GM18858 (cell line): ENCODE results near the gene CADM4.
"Not testable (repeated sequence)": the region's sequence is repeated elsewhere in the genome, so short reads cannot be mapped to it uniquely, and the experiment has no call there.

Source experiments
- ATAC-seq: cut with Tn5 transposase; IDR thresholded peaks from one replicate; pipeline ENCODE4 v1.9.1; 2021; ENCODE audit not compliant: unreplicated experiment

CADM4 gene

DNA sequence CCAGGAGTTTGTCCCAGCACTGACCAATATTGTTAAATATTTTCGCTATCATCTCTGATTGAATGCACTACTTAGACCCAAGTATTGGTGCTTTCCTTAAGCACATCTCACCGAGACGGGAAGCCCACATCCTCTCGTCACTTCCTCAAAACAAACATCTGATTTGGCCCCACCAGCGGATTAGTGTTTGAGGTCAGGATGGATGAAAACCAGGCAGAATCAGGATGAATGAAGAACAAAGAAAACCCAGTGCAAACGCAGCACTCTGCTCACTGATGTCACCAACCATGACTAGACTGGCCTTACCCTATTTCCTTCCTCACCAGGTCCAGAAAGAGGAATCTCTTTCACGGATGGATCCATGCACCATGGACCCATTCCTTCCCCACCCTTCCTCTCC is 24.4 kb upstream of the CADM4 start:
- ATAC-seq = no peak

DNA sequence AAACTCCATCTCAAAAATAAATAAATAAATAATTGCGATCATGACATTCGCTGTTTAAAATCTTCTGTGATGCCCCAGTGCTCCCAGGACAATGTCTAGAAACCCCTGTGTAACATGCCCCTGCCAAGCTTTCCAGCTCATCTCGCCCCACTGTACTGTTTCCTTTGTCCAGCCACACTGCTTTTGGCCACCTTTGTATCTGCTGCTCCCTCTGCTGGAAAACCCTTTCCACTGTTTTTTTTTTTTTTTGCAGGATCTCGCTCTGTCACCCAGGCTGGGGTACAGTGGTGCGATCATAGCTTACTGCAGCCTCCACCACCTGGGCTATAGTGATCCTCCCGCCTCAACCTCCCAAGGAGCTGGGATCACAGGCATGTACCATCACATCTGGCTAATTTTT is 22.8 kb upstream of the CADM4 start:
- no peak for ATAC-seq

DNA sequence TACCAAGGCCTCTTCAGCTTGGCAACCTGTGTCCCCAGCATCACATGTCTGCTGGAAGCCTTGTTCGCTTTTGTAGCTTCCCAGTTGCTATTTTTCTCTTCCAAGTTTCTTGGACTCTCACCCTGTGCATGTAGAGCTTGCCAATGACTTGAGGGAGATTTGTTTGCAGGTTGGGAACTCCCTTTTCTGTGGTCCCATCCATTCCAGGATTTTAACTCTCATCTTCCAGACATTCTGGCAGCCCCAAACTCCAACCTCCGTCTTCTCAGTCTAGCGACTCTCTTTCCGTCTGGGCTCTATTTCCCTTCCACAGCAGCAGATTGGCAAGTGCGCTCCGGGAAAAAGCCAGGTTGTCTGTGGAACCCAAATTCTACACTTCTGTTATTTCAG is 21.3 kb upstream of the CADM4 start:
- ATAC-seq = no peak

DNA sequence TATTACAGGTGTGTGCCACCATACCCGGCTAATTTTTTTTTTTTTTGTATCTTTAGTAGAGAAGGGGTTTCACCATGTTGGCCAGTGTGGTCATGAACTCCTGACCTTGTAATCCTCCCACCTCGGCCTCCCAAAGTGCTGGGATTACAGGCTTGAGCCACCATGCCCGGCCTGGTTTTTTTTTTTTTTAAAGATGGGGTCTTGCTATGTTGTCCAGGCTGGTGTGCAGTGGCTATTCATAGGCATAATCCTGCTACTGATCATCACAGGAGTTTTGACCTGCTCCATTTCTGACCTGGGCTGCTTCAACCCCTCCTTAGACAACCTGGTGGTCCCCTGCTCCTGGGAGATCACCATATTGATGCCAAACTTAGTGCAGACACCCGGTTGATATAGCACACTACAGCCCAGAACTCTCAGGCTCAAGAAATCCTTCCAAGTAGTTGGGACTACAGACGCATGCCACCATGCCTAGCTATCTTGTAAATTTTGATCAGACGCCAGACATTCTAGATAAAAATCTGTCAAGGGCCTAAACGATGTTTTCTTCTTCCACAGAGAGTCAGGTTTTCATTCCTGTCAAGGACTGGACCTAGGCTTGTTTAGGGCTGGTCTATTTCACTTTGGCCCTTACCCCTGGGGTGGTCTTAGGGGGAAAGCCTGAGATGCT is 20.8 kb upstream of the CADM4 start:
- ATAC-seq = no peak

DNA sequence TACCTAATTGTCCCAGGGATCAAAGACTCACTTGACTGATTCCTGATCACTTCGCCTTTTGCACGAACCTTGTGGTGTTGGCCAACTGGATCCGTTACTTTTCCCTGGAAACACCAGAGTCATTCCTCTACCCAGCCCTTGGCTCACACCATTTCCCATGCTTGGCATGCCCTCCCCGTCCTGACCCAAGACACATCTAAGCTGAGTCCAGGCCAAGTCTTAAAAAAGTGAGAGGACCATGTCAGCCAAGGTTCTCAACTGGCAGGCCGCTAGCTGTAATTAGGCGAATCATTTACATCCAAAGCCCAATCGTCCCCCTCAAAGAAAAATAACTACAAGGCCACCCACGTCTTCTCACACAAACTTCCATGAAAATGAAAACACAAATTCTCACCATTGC is 18.8 kb upstream of the CADM4 start:
- no peak for ATAC-seq

DNA sequence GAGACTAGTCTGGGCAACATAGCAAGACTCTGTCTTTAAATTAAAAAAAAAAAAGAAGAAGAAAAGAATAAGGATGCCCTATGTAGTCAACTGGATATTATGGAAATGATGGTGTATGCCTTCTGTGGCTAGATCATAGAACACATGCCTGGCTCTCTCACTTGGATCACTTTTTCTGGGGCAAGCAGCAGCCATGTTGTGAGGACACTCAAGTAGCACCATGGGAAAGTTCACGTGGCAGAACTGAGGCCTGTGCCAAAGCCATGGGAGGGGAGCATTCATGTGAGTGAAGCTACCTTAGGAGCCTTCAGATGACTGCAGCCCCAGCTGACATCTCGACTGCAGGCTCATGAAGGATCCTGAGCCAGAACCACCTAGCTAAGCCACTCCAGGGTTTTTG is 18.4 kb upstream of the CADM4 start:
- ATAC-seq = no peak

DNA sequence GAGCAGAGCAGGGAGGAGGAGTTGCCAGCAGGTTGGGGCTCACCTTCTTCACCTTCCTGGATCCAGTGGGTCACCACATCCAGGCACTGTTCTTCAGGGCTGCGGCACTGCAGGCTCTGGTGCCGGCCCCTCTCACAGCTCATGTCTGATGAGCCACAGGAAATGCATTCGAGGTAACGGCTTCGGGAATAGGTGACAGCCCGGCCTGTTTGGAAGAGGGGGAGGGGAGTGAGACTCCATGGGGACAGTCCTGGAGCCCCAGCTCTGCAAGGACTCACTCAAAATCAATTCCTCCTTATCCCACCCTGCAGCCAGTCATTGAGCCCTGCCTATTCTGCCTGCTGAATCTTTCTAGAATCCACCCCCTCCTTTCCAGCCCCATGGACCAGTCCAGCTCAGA is 16.8 kb upstream of the CADM4 start:
- no peak for ATAC-seq

DNA sequence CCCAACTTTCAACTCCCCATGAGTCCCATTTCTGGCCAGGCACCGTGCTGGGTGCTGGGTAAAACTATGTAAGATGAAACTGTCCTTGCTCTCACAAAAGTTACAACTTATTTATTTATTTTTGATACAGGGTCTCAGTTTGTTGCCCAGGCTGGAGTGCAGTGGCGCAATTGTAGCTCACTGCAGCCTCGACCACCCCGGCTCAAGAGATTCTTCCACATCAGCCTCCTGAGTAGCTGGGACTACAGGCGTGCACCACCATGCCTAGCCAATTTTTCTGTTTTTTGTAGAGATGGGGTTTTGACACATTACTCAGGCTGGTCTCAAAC is 12.9 kb upstream of the CADM4 start:
- ATAC-seq = no peak

DNA sequence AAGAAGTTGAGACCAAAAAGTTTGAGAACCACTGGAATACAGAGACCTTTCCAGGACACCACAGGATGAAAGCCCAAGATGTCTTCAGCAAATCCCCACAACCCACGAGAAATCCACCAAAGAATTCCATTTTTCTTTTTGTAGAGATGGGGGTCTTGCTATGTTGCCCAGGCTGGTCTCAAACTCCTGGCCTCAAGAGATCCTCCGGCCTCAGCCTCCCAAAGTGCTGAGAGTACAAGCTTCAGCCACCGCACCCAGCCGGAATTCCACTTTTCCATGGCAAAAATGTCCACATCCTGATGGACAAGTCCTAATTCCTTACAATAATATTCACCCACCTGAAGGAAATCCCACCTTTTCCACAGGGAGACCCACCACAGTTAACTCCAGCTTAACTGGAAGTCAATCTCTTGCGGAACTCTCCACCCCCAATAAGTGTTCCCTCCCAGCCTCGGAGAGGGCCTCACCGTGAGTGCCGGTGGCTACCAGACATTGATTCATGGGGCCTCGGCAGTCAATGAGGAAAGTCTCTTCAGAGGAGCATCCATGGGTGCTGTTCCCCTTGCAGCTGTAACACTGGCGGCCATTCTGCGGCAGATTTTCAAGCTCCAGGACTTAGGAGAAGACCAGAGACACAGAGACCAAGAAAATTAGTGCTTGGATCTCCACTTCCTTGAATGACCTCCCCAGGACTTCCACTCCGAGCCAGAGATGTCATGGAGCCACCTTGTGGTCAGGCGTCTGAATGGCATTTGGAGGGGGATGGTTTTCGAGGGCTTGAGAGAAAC is 12.3 kb upstream of the CADM4 start:
- no peak for ATAC-seq

DNA sequence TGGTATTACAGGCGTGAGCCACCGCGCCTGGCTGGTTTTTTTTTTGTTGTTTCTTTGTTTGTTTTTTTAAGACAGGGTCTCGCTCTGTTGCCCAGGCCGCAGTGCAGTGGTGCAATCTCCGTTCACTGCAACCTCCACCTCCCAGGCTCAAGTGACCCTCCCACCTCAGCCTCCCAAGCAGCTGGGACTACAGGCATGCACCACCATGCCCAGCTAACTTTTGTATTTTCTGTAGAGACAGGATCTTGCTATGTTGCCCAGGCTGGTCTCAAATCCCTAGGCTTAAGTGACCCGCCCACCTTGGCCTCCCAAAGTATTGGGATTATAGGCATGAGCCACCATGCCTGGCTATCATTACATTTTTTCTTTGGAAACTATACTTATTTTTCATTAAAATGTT is 10.6 kb upstream of the CADM4 start:
- not testable (repeated sequence) for ATAC-seq

DNA sequence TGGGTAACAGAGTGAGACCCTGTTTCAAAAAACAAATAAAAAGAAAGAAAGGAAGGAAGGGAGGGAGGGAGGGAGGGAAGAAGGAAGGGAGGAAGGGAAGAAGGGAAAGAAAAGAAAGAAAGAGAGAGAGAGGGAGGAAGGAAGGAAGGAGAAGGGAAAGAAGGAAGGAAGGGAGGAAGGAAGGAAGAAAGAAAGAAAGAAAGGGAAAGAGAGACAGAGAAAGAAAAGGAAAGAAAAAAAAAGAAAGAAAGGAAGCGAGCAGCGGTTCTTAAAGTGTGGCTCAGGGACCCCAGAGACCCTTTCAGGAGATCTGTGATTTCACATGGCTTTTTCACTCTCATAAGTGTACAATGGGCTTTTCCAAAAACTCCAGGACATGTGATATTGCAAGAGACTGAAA is 9.9 kb upstream of the CADM4 start:
- ATAC-seq = no peak

DNA sequence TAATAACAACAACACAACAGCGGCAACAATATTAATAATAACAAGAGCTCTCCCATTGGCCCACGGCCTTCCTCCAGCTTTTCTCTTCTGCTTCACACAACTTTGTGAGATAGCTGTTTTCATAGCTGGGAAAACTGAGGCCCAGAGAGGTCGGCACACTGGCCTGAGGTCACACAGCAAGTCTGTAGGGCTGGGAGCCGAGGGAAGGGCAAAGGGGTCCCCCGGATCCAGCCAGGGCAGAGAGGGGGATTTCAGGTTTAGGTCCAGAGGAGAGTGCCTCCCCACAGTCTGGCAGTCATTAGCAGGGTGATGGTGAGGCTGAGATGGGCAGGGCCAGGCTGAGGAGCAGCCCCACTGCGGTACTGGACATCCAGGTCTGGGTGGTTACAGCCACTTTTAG is 9.0 kb upstream of the CADM4 start:
- ATAC-seq = no peak

DNA sequence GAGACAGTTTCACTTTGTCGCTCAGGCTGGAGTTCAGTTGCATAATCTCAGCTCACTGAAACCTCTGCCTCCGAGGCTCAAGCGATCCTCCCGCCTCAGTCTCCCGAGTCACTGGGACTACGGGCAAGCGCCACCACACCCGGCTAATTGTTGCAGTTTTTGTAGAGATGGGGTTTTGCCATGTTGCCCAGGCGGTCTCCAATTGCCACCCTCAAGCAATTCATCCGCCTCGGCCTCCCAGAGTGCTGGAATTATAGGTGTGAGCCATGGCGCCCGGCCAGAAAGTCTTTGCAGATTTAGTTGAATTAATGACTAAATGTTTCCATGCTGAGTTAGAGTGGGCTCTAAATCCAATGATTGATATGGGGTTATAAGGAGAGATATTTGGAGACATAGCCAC is 4.5 kb upstream of the CADM4 start:
- no peak for ATAC-seq

DNA sequence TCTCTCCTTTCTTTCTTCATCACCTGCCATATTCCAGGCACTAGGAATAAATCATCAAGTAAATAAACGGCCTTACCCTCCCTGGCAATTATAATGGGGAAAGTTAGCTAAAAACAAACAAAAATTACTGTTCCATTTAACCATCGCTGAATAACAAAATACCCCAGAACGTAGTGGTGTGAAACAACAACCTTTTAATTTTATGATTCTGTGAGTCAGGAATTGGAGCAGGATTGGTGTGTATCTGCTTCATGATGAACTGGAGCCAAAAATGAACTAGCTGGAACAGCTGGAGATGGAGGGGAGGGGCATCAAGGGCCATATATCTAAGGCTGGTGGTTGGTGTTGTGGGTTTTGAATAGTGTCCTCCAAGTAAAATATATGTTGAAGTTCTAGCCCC is 3.7 kb upstream of the CADM4 start:
- no peak for ATAC-seq

DNA sequence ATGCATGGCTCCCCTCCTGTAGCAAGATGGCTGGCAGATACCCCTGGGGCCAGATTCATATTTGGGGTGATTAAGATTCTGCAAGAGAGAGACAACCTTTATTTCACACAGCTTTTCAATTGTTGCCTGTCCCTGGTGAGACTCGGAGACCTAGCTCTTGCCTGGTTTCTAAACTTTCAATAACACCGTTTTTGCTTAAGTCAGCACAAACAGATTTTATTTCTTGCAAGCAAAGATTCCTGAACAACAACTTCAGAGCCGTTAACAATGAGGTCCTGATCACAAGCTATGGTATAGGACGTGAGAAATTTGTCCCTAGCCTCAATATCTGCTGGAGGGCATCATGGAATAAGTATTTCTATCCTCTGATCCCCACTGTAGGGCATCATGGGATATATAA is 2.9 kb upstream of the CADM4 start:
- no peak for ATAC-seq

DNA sequence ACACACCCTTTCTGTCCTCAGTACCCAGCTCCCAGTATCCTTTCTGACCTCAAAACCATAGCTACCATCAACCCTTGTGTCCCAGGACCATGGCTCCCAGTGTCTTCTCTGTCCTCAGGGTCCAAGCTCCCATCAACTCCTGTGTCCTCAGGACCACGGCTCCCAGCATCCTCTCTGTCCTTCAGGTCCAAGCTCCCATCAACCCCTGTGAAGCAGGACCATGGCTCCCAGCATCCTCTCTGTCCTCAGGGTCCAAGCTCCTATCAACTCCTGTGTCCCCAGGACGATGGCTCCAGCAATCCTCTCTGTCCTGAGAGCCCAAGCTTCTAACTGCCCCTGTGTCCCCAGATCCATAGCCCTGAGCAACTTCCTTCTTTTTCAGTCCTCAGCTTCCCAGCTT is 1.7 kb upstream of the CADM4 start:
- no peak for ATAC-seq

DNA sequence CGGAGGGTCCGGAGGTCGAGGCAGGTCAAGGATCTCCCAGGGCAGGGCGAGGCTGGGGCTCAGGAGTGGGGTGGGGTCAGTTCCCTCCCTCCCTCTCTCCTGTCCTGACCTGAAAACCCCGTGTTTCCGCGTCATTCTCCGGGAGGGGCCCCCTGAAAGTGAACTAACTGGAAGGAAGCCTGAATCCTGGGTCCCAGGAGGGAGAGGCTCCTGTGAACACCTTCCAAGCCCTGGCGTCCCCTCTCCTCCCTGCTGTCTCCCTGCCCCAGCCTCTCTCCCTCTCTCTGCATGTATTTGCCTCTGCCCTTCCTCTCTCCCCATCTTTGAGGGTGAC is 741 bp upstream of the CADM4 start:
- ATAC-seq = no peak

DNA sequence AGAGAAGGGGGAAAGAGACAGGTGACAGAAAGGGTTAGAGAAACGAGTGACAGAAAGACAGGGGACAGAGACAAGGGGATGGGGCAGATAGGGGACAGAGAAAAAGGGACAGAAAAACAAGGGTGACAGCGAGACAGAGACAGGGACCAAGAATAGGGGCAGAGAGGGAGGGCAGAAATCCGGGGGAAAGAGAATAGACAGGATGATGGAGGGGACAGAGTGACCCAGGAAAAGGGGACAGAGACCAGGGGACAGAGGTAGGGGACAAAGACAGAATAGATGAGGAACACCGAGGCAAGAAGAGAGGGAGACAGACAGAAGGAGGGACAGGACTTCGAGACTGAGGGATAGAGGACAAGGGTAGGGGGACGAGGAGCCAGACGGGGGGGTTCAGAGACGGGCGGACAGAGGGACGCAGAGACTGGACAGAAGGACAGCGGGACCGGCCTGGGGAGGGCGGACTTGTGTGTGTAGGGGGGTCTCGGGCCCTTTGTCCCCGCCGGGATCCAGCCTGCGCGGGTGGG is 593 bp downstream of the CADM4 start:
- ATAC-seq = no peak

DNA sequence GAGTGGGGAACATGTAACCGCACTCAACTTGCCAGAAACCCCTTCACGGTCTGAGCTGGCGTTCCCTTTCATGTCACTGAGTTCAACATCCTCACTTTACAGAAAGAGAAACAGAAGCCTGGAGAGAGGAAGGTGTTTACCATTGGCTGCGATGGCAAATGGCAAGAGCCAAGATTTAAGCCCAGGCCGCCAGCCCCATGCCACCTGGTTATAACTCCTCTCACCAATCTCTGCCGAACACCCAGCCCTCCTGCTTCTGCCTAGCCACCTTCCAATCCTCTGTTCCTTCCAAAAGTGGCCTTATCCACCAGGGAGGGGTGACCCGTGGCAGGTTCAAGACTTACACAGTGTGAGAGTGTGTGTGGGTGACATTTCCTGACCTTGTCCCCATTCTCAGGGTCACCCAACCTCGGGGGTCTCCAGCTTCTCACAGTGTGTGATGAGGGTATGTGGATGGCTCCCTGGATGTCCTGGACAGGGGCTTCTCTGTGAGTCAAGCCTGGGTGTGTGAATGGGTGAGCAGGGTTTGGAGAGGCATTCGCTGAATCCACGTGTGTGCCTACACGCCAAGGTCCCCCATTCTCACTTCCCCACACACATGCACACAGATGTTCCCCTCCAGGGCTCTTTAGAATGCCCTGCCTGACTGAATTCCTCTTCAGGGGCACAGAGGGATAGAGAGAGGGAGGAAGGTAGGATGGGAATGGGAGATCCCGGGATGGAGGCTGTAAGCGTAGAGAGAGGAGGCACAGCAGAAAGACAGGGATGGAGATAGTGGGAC is 1.2 kb downstream of the CADM4 start:
- ATAC-seq = no peak

DNA sequence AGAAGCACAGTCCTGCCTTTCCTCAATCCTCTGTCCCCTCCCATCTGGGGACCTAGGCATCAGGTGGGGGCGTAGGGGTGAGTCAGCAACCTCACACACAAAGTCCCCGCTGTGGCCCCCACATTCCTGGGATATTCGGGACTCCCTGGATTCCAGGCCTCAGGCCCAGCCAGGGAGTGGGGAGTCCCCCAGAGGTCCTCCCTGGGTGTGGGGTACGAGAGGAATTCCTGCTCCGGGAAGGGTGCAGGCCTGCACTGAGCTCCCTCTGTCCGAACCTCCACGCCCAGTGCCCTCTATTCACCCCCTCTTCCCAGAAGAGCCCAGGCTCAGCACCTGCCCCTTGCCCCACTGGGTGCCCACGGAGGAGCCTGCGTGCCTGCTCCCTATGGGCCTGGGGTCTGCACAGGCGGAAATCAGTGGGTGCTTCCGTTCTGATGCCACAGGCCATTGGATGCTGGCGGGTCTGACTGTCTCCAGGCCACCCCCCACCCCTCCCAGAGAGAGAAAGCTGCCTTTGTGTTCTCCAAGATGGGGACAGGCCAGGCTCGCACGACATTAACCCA is 3.4 kb downstream of the CADM4 start:
- no peak for ATAC-seq

DNA sequence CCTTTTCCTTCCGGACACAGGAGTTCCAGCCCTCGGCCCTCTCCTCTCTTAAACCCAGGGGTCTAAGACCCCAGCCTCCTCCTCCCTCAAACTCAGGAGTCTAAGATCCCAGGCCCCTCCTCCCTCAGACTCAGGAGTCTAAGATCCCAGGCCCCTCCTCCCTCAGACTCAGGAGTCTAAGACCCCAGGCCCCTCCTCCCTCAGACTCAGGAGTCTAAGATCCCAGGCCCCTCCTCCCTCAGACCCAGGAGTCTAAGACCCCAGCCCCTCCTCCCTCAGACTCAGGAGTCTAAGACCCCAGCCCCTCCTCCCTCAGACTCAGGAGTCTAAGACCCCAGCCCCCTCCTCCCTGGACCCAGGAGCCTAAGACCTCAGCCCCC is 4.1 kb downstream of the CADM4 start:
- ATAC-seq = not testable (repeated sequence)
